ENCODE results near the gene ZDHHC5.

ZDHHC5 gene

DNA sequence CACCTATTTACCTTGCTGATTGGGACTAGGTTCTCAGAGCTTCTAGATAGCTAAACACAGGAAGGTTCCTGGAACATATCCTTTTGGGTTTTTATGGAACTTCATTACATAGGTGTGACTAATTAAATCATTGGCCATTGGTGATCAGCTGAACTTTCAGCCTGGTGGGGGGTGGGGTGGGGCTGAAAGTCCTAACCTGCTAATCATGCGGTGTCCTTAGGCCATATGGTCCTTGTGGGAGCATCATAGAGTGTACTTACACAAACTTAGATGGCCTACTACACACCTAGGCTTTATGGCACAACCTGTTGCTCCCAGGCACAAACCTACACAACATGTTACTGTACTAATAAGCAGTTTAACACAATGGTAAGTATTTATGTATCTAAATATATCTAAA lies 64.7 kb downstream of the ZDHHC5 start:
- DNase-seq = no peak

DNA sequence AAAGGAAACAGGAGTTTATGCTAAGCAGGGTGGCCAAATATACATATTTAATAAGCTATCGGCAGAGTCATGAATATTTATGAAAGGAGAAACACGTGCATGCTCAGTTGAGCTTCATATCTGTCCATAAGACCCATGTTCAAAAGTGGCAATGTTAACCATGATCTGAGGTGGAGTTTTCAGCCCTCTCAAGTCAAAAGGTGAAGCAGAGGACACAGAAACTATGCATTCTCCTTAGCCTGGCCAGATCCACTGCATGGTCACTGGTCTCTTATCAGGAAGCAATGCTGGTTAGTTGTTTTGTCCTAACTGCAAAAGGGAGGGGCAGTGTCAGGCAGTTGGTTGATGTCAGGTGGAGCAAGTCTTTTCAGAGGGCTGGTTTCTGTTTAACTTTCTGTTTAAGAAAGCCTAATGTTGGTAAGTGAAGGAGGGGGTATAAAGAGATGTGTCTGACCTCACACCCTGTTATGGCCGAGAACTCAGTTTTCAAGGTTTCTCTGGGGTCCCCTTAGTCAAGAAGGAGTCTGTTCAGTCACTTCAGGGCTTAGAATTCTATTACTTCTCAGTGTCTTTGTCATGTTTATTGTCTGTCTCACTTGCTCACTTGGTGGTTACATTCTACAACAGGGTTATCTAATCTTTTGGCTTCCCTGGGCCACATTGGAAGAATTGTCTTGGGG lies 67.8 kb downstream of the ZDHHC5 start:
- DNase-seq = no peak

- peak; percentile 96 to 99 (median 98) for DNase-seq
These were observed 73.5 kb downstream of the ZDHHC5 start, which contains the start of gene SELENOH for GRCh38 chr11:57741132-57742086. Gene SELENOH, plus strand, starts transcription at chr11:57741491. Its CDS starts 105 bp downstream, at chr11:57741596.

- peak in 1 of 4 experiments; percentile 3 for DNase-seq
These were observed 74.2 kb downstream of the ZDHHC5 start for GRCh38 chr11:57742087-57742452.

DNA sequence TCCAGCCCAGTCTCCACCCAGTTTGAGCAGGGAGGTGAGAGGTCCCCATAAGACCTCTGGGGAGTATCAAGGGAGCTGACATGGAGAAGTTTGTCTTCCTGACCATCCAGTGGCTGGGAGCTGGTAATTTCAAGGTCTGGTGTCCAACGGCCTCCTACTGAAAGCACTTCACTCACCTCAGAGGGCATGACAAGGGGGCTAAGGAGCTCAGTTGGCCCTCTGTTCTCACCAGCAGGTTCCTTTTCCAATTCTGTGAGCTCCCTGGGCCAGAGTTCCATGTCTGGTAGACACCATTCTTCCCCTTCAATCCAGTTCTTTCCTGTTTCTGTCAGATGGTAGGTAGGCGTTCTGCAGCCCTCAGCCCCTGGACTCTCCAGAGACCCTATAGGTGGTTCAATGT lies 76.4 kb downstream of the ZDHHC5 start:
- no peak for DNase-seq

DNA sequence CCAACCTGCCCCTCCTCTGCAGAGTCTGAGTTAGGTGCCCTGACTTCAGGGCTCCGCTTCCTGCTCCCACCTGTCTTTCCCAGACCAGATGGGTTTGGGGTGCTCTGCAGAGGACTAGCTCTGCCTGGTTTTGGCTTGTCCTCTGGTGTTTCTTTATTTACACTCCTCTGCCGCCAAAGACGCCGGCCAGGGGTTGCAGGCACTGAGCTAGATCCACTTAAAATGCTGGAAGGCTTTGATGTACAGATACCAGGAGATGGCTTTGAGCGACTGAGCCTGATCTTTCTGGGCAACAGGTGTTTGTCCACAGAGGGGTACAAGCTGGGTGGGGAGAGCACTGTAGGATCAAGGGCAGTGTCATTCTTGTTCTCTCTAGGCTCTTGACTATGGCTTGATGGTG lies 77.3 kb downstream of the ZDHHC5 start:
- DNase-seq = no peak

DNA sequence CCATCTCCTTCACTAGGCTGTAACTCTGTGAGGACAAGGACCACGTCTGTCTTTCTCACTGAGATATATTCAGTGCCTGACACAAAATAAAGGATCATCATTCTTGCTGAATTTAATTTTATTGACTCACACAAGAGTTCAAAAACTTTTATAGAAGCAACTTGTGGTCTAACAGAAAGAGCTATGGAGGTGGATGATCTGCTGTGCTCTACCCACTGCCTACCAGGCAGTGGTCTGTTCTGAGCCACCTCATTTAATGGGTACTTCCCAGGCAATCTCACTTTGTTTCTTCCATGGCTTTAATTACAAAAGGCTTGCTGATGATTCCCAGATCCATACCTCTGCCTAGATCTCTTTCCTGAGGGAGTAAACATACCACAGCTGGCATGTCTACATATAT lies 79.0 kb downstream of the ZDHHC5 start:
- no peak for DNase-seq

Measured in suppressor macrophage (primary cell).